ENCODE measurements around the gene PFKFB3.

The PFKFB3 gene

GRCh38 chr10:6214612-6215011 lies 11.9 kb downstream of the PFKFB3 start:
- TF ChIP-seq CTCF (conservative IDR thresholded peaks at IDR 0.05; ENCODE audit: low read depth, low read length) = no peak

GRCh38 chr10:6215241-6215640 lies 12.5 kb downstream of the PFKFB3 start:
- no peak overlapping the region for H3K4me3 ChIP-seq (ENCODE audit: low read depth, low read length)
- no peak for TF ChIP-seq CTCF (conservative IDR thresholded peaks at IDR 0.05; ENCODE audit: low read depth, low read length)
- no peak for DNase-seq (ENCODE audit: low read depth)

More at GRCh38 chr10:6214612-6215011, 11.9 kb downstream of the PFKFB3 start:
- no peak overlapping the region for H3K4me3 ChIP-seq (ENCODE audit: low read depth, low read length)
- DNase-seq (ENCODE audit: low read depth) = no peak

DNA sequence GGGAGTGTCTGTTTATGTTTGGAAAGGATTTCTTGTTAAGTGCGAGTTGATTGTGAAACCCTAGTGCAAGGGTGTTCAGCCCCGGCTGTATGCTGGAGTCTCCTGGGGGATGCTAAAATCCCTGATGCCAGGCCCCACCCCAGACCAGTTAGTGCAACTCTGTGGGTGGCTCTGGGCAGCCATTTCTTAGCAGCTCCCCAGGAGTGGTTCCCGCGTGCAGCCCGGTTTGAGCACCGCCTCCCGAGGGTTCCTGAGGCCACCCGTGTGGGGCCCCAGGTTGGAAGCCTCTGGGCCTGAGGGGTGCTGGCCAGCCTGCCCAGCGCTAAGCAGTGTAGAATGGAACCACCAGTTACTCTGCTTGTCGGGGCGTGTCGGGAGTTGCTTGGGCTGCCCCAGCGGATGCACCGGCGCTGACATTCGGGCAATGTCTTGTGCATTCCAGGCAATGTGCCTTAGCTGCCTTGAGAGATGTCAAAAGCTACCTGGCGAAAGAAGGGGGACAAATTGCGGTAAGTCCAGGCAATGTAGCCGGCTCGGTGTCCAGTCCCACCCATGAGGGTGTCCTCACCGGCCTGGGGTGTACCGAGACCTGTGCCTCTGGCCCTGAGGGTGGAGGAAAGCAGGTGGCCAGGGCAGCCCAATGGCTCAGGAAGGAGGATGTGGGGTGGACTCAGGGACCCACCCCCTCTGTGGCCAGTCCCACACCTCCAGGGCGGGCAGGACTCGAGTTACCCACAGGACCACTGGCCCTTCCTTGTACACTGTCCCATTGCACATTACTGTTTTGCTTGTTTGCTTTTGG lies 13.2 kb downstream of the PFKFB3 start:
- TF ChIP-seq CTCF (conservative IDR thresholded peaks at IDR 0.05; ENCODE audit: low read depth, low read length) = no peak
- H3K4me3 ChIP-seq (ENCODE audit: low read depth, low read length) = no peak overlapping the region
- no peak for DNase-seq (ENCODE audit: low read depth)

- H3K4me3 ChIP-seq (ENCODE audit: low read depth, low read length) = no peak overlapping the region
- no peak for TF ChIP-seq CTCF (conservative IDR thresholded peaks at IDR 0.05; ENCODE audit: low read depth, low read length)
- no peak for DNase-seq (ENCODE audit: low read depth)
Measured at GRCh38 chr10:6216916-6217315, 14.2 kb downstream of the PFKFB3 start.

GRCh38 chr10:6217611-6218010 lies 14.9 kb downstream of the PFKFB3 start:
- TF ChIP-seq CTCF (conservative IDR thresholded peaks at IDR 0.05; ENCODE audit: low read depth, low read length) = no peak
- DNase-seq (ENCODE audit: low read depth) = no peak
- H3K4me3 ChIP-seq (ENCODE audit: low read depth, low read length) = no peak overlapping the region

DNA sequence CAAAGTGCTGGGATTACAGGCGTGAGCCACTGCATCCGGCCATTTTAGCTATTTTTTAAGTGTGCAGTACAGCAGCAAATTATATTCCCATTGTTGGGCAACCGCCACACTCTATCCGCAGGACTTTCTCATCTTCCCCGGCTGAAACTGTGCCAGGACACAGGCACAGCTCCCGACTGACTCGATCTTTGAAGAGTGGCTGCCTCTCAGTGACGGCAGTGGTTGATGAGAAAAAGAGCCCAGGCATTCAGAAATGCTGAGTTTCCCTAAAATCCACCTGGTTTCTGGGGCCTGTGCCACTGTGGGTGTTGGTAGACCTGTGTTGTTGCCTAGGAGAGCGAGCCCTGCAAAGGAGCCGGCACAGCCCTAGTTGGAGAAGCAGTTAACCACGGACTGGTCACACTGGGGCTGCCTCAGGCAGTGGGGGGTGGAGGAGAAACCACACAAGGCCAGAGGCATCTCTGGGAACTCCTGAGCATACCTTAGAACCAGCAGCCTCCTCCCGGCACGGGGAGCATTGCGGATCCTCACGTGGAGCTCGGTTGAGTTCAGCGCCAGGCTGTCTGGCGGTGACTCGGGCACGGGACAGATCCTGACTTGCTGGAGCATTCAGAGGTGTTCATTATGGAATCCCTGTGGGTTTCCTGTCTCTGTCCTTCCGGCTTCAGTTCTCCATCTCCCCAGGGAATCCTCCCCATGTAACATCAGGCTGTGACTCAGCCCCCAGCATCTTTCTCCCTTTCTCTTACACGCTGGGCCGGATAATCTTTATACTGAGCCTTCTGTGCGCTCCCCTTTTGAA lies 16.2 kb downstream of the PFKFB3 start:
- DNase-seq (ENCODE audit: low read depth) = peak; percentile 92
- no peak for TF ChIP-seq CTCF (conservative IDR thresholded peaks at IDR 0.05; ENCODE audit: low read depth, low read length)
- H3K4me3 ChIP-seq (ENCODE audit: low read depth, low read length) = no peak overlapping the region

Measured in choroid plexus epithelial cell (primary cell).